ENCODE measurements around the gene HELQ. TPM values are rescaled to one million over a fixed set of nuclear protein-coding genes. Genes with fewer than 3 reads are reported as not detected.

The HELQ gene
- total and polyA plus RNA-seq, 9 of the 15 experiments (the other 6 are each of a cell fraction or from before 2014, with no cell fraction given) = 3.5 to 15.2 (median 11.9) TPM

GRCh38 chr4:83455281-83456183 is at the start of gene HELQ, which contains the start of gene MRPS18C (continued):
- no peak for TF ChIP-seq CREB3 (tag; conservative IDR thresholded peaks at IDR 0.05; ENCODE audit: low read depth)
- TF ChIP-seq CEBPB (tag; IDR thresholded peaks at IDR 0.05) = no peak
- peak; percentile 75 for TF ChIP-seq VEZF1 (CRISPR knock-in tag; IDR thresholded peaks at IDR 0.05)
- TF ChIP-seq CLOCK (CRISPR knock-in tag; IDR thresholded peaks at IDR 0.05; ENCODE audit: borderline replicate concordance) = no peak
- TF ChIP-seq CBFA2T2 (conservative IDR thresholded peaks at IDR 0.05) = peak; percentile 82
- peak; percentile 80 for TF ChIP-seq PKNOX1 (IDR thresholded peaks at IDR 0.05)
- peak; percentile 96; the same call in 1 of the 2 replicates for TF ChIP-seq PHF8 (IDR thresholded peaks at IDR 0.05; ENCODE audit: borderline replicate concordance, low read length)
- TF ChIP-seq HMG20B (CRISPR knock-in tag; IDR thresholded peaks at IDR 0.05) = no peak
- no peak for TF ChIP-seq TEAD2 (tag; IDR thresholded peaks at IDR 0.05)
- 0 out of 2 replicates have a peak, but pooled peaks have one; percentile 59 for TF ChIP-seq CBX5 (IDR thresholded peaks at IDR 0.05; ENCODE audit: borderline replicate concordance, low read depth)
- 0 out of 2 replicates have a peak, but pooled peaks have one; percentile 58 for TF ChIP-seq ZNF609 (CRISPR knock-in tag; IDR thresholded peaks at IDR 0.05; ENCODE audit: borderline replicate concordance)
- no peak for TF ChIP-seq SRSF7 (optimal IDR thresholded peaks at IDR 0.05; ENCODE audit: low read depth, low read length)
- TF ChIP-seq FOXK2 (conservative IDR thresholded peaks at IDR 0.05 in 1 of 2, IDR thresholded peaks at IDR 0.05 in 1 of 2; ENCODE audit: low read depth in 2 of 2) = peak; percentile 83 to 88
- no peak for TF ChIP-seq PHTF2 (CRISPR knock-in tag; IDR thresholded peaks at IDR 0.05)
- no peak for TF ChIP-seq ZNF699 (CRISPR knock-in tag; IDR thresholded peaks at IDR 0.05; ENCODE audit: insufficient replicate concordance)

Data from K562 (cell line).